Measurements from ENCODE around the gene KXD1.

DNA sequence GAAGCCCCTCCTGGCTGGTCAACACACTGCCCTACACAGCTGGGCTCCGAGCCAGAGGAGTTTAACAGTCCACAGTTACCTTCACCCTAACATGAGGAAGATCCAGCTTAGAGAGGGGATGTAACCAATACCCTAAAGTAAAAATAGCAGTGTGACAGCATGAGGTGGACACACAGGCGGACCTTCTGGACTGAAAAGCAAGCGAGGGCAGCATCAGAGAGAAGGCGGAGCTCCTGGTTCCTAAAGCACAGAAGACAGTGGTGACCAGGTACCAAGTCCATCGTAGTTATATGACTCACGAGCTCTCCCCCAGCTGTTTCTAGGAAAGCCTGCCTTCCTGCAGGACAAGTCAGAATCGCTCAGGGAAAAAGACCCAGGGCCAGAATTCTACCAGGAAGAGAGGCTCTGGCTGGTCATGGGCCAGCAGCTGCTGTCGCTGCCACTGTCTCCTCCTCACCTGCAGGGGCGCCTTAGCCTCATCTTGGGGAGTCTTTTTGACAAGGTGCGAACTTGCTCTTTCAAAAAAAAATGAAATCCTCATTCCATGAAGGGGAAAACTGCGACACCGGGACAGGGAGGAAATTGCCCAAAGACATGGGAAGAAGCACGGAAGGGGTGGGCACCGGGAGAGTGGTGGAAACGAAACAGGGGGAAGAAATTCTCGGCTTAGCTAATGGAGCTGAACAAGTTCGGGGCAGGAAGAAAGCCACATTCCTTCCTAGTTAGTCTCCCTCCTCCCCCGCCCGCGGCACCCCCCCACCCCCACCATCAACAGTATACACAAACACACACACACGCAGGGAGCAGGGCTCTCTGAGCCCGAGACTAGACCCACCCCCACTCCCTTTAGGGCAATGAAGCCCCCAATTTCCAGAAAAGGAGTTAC lies 37.5 kb upstream of the KXD1 start:
- TF ChIP-seq, protein P1, sequence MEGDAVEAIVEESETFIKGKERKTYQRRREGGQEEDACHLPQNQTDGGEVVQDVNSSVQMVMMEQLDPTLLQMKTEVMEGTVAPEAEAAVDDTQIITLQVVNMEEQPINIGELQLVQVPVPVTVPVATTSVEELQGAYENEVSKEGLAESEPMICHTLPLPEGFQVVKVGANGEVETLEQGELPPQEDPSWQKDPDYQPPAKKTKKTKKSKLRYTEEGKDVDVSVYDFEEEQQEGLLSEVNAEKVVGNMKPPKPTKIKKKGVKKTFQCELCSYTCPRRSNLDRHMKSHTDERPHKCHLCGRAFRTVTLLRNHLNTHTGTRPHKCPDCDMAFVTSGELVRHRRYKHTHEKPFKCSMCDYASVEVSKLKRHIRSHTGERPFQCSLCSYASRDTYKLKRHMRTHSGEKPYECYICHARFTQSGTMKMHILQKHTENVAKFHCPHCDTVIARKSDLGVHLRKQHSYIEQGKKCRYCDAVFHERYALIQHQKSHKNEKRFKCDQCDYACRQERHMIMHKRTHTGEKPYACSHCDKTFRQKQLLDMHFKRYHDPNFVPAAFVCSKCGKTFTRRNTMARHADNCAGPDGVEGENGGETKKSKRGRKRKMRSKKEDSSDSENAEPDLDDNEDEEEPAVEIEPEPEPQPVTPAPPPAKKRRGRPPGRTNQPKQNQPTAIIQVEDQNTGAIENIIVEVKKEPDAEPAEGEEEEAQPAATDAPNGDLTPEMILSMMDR (IDR thresholded peaks at IDR 0.05): peak in 5 of 7 experiments; percentile 41 to 71 (median 50)
- peak in 2 of 3 donors; percentile 38 to 64 for TF ChIP-seq POLR2AphosphoS5 (IDR thresholded peaks at IDR 0.05)
- no peak for TF ChIP-seq EP300 (IDR thresholded peaks at IDR 0.05)
- TF ChIP-seq POLR2A (IDR thresholded peaks at IDR 0.05): no peak
